ENCODE results near the gene SNTG2. TPM values are rescaled to one million over a fixed set of nuclear protein-coding genes. Genes with fewer than 3 reads are reported as not detected.

SNTG2 gene
- polyA plus RNA-seq, 3 donors = not detected

- WGBS (ENCODE audit: insufficient coverage) = 90% methylated on average over 3 of the region's 3 CpGs
- Mint-ChIP-seq H3K4me1 (no peaks in the 10 kb centered on the region), H3K27me3 (ENCODE audit: low read depth in 3 of 3) (peaks cover 0 to 5% (median 1%) of the 10 kb centered on the region in 3 donors), H3K36me3 (no peaks in the 10 kb centered on the region), H3K4me3 (no peak overlapping the region), H3K9me3 (peaks cover 0 to 5% (median 0%) of the 10 kb centered on the region in 7 donors), H3K27ac (no peak overlapping the region)
- intact Hi-C loops (cut with micrococcal nuclease) = no loop called here
- no peak overlapping the region for H3K27ac ChIP-seq (ENCODE audit: low read depth in 1 of 2, low read length in 2 of 2)
- H3K36me3 ChIP-seq (replicated peaks in 1 of 2; ENCODE audit: control insufficient read depth in 1 of 2, insufficient read depth in 2 of 2, low read length in 2 of 2) = no peaks in the 10 kb centered on the region
- no peak overlapping the region for H2AFZ ChIP-seq (ENCODE audit: insufficient read depth, low read depth, low read length, poor library complexity, severe bottlenecking)
- H3K4me3 ChIP-seq (replicated peaks in 1 of 3; ENCODE audit: low read depth in 2 of 3, low read length in 3 of 3) = no peak overlapping the region
- H3K79me2 ChIP-seq (ENCODE audit: insufficient read depth, low read length) = no peaks in the 10 kb centered on the region
- DNase-seq = no peak
- H3K9ac ChIP-seq (ENCODE audit: insufficient read depth, low read length, poor library complexity, severe bottlenecking) = no peak overlapping the region
- H3K9me3 ChIP-seq (replicated peaks in 1 of 2; ENCODE audit: control insufficient read depth in 1 of 2, insufficient read depth in 1 of 2, low read length in 2 of 2) = no peaks in the 10 kb centered on the region
- no peaks in the 10 kb centered on the region for H4K20me1 ChIP-seq (ENCODE audit: insufficient read depth, low read length)
- H3K4me1 ChIP-seq (ENCODE audit: control insufficient read depth in 1 of 2, insufficient read depth in 2 of 2, low read length in 2 of 2) = no peaks in the 10 kb centered on the region
- no peak overlapping the region for H3K4me2 ChIP-seq (replicated peaks; ENCODE audit: extremely low read depth, low read length, poor library complexity, severe bottlenecking)
- no peak for TF ChIP-seq CTCF (IDR thresholded peaks at IDR 0.05)
- no peaks in the 10 kb centered on the region for H3K27me3 ChIP-seq (ENCODE audit: control insufficient read depth in 2 of 2, insufficient read depth in 2 of 2, low read length in 2 of 2)
Measured at GRCh38 chr2:981258-981657, 30.6 kb downstream of the SNTG2 start.

GRCh38 chr2:981759-982158, 31.1 kb downstream of the SNTG2 start:
- Mint-ChIP-seq H3K27me3 (ENCODE audit: low read depth in 3 of 3) (peaks cover 0 to 5% (median 1%) of the 10 kb centered on the region in 3 donors), H3K27ac (no peak overlapping the region), H3K36me3 (no peaks in the 10 kb centered on the region), H3K9me3 (peaks cover 0 to 2% (median 0%) of the 10 kb centered on the region in 7 donors), H3K4me1 (no peaks in the 10 kb centered on the region), H3K4me3 (no peak overlapping the region)
- H3K36me3 ChIP-seq (replicated peaks in 1 of 2; ENCODE audit: control insufficient read depth in 1 of 2, insufficient read depth in 2 of 2, low read length in 2 of 2) = no peaks in the 10 kb centered on the region
- H3K4me2 ChIP-seq (replicated peaks; ENCODE audit: extremely low read depth, low read length, poor library complexity, severe bottlenecking) = no peak overlapping the region
- no peak for DNase-seq
- no peaks in the 10 kb centered on the region for H3K9me3 ChIP-seq (replicated peaks in 1 of 2; ENCODE audit: control insufficient read depth in 1 of 2, insufficient read depth in 1 of 2, low read length in 2 of 2)
- H3K9ac ChIP-seq (ENCODE audit: insufficient read depth, low read length, poor library complexity, severe bottlenecking) = no peak overlapping the region
- H2AFZ ChIP-seq (ENCODE audit: insufficient read depth, low read depth, low read length, poor library complexity, severe bottlenecking) = no peak overlapping the region
- no peak overlapping the region for H3K27ac ChIP-seq (ENCODE audit: low read depth in 1 of 2, low read length in 2 of 2)
- no peak overlapping the region for H3K4me3 ChIP-seq (replicated peaks in 1 of 3; ENCODE audit: low read depth in 2 of 3, low read length in 3 of 3)
- H3K79me2 ChIP-seq (ENCODE audit: insufficient read depth, low read length) = no peaks in the 10 kb centered on the region
- H3K27me3 ChIP-seq (ENCODE audit: control insufficient read depth in 2 of 2, insufficient read depth in 2 of 2, low read length in 2 of 2) = no peaks in the 10 kb centered on the region
- intact Hi-C loops (cut with micrococcal nuclease) = no loop called here
- no peaks in the 10 kb centered on the region for H3K4me1 ChIP-seq (ENCODE audit: control insufficient read depth in 1 of 2, insufficient read depth in 2 of 2, low read length in 2 of 2)
- H4K20me1 ChIP-seq (ENCODE audit: insufficient read depth, low read length) = no peaks in the 10 kb centered on the region
- 97% methylated on average over 4 of the region's 4 CpGs for WGBS (ENCODE audit: insufficient coverage)
- no peak for TF ChIP-seq CTCF (IDR thresholded peaks at IDR 0.05)

All from CD14-positive monocyte (primary cell).